GM19193 (cell line): ENCODE results near the gene MON1B.

Experiments
- POLR2A ChIP-seq: IDR thresholded peaks from 4 replicates; pipeline ENCODE4 v1.6.1; 2011; ENCODE audit not compliant: insufficient read depth, insufficient read length; ENCODE audit errors: extremely low read depth

MON1B gene

DNA sequence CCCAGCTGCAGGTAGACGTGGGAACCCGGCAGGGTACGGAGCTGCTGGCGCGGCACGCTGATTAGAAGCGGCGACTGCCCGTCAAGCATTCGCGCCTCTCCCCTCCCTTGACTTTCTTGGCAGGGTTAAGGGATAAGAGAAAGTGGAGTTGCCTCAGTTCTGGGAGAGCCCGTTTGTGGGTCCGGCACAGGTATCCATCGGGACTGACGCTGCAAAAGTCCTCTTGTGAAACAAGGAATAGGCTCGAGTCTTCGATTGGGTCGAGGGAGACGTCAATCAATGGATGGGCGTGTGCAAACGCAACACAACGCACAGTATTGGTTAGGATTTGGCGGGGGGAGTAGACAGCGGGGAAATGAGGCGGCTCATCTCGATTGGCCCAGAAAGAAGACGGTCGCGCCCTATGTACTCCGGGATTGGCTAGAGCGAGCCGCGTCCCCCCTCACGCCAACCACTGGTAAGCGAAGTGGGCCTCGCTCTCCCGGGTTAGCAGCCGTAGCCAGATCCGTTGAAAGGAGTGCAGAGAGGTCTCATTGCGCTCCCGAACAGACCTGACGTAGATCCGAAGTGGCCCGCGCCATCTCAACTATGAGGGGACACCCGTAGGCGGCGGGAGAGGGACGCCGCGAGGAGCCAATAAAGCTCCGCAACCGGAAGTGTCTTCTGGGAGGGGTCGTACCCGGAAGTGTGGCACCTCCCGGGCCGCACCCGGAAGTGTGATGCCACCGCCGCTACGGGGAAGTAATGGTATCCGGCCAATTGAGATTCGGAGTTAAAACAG lies at the start of gene MON1B:
Gene MON1B, plus strand, starts transcription at position 713 of the 781 bp plus-strand sequence. CDS start 296 bp downstream, outside the sequence.
- TF ChIP-seq POLR2A, result peak; percentile 86

- no peak for TF ChIP-seq POLR2A
Observed at GRCh38 chr16:77143364-77143763, 47.6 kb upstream of the MON1B start.

DNA sequence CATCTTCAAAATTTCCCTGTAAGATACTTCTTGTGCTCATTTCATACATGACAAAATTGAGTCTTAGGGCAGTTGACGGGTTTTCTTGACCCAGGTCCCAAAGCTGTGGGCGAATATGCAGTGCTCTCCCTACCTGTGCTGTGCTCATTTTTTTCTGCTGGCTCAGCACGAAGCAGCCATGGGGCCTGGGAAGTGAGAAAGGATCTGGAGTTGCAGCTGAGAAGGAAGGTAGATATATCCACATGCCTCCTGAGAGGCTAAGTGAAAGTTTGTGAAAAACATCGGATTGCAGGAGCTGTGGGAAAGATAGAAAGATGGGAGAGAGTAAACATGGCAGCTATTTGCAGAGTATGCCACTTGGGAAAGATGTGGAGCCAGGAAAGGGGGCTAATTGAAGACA lies 42.9 kb upstream of the MON1B start:
- no peak for TF ChIP-seq POLR2A

DNA sequence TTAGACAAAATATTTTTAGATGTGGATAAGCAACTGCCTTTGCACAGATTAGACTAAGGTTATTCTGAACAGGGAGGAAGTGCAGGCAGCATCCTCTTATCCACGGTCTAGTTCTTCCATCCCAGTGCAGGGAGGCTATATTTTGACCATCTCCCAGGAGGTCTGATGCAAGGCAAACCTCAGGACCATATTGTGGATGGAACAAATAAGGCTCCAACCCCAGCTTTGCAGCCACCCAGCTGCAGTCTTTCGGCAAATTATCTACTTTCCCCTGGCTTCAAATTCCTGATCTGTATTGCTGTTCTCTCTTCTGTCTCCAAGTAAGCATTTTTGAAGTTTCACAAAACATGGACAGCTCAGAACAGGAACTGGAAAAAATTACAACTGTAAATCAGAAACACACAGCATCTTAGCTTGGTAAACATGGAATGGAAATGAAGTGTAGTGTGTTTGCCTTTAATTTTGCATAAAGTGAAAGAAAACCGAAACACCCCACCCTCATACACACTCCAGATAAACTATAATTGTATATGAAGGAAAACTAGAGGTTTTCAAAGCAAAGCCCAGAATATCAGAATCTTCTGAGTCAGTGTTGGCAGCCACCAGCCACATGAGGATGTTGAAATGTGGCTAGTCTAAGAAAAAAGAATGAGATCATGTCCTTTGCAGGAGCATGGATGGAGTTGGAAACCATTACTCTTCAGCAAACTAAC lies 33.5 kb upstream of the MON1B start:
- no peak for TF ChIP-seq POLR2A

DNA sequence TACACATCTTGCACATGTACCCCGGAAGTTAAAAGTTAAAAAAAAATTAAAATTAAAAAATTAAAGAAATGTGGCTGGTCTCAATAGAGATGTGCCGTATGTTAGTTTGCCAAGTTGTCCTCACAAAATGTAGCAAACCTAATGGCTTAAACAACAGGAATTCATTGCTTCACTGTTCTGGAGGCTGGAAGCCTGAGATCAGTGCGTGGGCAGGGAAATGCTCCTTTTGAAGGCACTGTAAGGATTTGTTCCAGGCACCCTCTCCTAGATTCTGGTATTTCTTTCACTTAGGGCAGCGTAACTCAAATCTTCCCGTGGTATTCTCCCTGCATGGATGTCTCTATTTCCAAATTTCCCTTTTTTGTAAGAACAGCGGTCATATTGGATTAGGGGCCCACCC lies 32.7 kb upstream of the MON1B start:
- no peak for TF ChIP-seq POLR2A

DNA sequence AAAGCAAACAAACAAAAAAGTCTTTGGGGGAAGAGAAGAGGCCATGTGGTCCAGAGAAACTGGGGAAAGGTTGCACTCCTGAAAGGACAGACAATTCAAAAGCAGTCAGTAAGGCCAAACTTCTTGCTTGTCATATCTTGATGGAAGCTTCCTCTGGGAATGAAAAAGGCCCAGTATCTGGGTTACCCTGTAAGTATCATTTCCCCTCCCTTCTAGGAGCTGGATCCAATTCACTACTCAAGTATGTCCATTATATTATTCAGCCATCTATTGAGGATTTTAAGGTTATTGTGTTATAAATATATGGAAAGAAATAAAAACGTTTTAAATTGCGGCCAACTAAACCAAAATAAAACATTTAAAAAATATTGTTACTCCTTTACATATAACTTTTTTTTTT lies 26.0 kb upstream of the MON1B start:
- TF ChIP-seq POLR2A, result no peak

DNA sequence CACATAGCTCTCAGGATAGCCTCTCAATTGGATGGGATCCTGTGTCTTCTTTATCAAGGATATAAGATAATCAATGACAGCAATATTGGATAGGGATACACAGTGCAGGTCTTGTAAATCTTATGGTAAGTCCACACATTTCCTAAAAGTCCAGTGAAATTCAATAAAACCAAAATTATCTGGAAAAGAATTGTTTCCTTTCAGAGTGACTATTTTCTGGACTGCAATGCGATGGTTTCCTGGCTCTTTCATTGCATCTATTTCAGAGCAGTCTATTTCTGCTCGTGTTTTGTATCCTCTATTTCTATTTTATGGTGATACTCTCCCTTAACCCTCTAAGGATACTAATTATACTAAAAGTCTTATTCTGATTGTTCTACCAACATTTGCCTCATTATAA lies 24.3 kb upstream of the MON1B start:
- TF ChIP-seq POLR2A, result no peak

- no peak for TF ChIP-seq POLR2A
Observed at GRCh38 chr16:77168901-77169300, 22.1 kb upstream of the MON1B start.

DNA sequence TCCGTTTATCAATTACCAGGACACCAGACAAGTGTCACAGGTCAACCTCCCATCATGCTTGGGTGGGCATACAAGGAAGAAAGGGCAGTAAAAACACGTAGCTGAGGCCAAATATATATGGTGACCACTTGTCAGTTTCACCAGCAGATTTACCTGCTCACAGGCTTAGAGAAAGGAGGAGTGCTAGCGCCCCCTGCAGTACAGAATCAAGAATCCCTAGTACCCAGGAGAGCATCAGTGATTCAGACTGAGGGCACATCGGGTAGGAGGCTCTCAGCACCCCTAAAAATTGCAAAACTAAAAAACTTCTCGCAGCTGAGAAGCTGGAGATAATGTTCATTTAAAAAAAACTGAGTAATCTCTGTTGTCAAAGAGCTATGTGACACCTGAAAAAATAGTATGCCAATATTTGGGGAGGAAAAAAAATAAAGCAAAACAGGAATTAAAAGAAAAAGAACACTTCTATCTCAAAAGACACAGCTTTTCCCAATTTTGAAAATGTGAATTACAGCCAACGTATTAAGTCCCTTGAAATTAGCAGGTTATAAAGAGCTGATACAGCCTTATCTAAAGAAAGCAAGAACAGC lies 21.2 kb upstream of the MON1B start:
- TF ChIP-seq POLR2A, result no peak

DNA sequence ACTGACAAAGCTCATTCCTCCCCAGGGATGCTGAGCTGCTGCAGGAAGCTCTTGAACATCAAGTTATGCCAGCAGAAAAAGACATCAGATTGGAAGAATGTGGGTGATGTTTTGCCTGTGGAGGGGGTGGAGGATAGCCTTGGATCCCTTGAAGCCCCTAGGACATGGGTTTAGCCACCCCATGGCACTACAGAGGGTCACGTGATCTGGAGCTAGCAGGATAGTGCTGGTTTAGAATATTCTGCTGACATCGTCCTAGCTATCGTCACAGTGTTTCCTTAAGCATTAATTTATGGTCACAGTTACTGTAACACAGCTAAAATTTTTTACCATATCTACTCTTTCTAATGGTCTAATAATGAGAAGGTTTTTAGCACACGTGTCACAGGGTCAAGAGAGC lies 20.2 kb upstream of the MON1B start:
- TF ChIP-seq POLR2A, result no peak

DNA sequence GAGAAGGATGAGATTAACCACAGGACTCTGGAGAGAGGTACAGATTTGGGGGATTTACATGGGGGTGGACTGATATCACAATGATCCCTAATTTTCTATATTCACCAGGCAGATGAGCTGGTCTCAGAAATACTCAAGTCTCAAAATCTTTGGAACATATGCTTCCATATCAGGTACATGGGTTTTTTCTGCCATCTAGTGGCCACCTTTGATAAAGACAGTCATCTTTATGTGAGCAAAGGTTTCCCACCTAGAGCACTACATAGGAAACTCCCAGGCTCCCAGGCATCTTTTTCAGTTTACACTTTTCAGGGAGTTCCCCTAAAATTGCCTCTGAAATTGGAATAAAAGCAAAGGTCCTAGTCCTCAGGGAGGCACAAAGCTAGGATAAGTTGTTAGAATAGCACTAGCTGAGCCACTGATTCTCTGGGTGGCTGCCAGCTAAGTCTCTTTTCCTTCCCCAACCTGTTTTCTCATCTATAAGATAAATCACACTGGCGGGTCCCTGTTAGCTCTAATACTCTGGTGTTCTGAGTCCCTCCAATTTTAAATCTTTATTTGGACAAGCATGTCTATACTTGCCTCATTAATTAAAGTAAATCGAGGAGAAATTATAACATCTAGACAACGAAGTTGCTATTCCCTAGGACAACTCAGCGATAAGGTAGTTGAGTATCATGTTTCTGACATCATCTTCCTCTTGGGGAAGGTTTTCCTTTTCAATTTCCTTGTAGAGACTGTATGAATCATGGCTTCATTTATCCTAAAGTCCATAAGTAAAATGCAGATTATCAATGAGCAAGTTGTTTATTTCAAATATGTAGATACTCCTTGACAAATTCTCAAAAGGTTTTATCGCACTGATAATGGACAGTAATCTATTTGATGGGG lies 19.0 kb upstream of the MON1B start:
- TF ChIP-seq POLR2A, result no peak

DNA sequence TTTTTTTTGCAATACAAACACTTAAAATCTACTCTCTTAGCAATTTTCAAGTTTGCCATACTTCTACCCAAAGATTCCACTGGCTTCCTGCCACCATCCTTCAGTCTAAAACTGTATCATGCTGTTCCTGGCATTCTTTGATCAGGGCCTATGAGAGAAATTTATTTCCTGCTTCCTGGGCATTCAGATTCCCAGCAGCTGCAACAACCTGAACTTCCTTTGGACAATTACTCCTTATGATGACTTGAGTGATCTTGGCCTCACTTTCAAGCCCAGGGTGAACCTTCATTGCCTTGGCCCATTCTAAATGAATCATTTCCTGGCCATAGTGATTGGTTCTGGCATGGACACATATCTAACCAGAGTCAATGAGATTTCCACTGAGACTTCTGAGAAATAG lies 18.0 kb upstream of the MON1B start:
- TF ChIP-seq POLR2A, result no peak

DNA sequence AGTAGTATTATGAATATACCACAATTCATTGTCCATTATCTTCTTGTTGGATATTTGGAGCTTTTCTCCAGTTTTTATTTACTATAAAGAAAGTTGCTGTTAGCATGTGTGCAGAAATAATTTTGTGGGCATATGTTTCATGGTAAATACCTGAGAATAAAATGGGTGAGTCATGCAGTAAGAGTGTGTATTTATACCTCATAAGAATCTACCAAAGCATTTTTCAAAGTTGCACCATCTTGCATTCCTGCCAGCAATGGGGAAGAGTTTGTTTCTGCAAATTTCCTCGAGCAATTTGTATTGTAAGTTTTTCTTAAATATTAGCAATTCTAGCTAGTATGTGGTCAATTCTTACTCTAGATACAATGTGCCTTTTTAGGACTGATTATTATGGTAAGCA lies 7.9 kb upstream of the MON1B start:
- TF ChIP-seq POLR2A, result no peak

DNA sequence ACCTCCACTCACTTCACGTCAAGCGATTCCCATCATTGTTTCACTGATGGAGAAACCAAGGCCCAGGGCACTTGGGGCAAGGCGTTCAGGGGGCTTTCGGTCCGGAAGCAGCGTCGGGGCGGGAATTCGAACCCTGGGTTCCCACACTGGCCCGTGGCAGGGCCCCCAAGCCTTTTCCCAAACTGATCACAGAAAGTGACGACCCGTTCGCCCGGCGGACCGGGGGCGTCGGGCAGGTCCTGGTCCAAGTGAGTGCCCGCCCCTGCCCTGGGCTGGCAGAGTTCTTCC lies 856 bp upstream of the MON1B start:
- TF ChIP-seq POLR2A, result no peak
